Trophoblast cell (in vitro differentiated cells and primary cell): Measurements from ENCODE around the gene TNS3.
A peak's percentile ranks its signal among the peaks of the same experiment; 100 is the strongest.

Experiments
- DNase-seq, 2 donors: peaks; one replicate each; pipeline ENCODE4 v3.0.0-alpha.2; 2016
- H2AFZ ChIP-seq: 2 replicates; pipeline ENCODE4 v1.6.1; 2013; ENCODE audit warnings: low read length, moderate library complexity, mild to moderate bottlenecking; ENCODE audit not compliant: insufficient read depth, poor library complexity
- H2AK5ac ChIP-seq: 2 replicates; pipeline ENCODE4 v1.6.1; 2013; ENCODE audit warnings: mild to moderate bottlenecking, low read length
- H2BK120ac ChIP-seq: 2 replicates; pipeline ENCODE4 v1.6.1; 2013; ENCODE audit warnings: low read length, mild to moderate bottlenecking, moderate library complexity; ENCODE audit not compliant: insufficient read depth, poor library complexity
- H2BK12ac ChIP-seq: 2 replicates; pipeline ENCODE4 v1.6.1; 2013; ENCODE audit warnings: mild to moderate bottlenecking, low read length, moderate library complexity
- H2BK5ac ChIP-seq: 2 replicates; pipeline ENCODE4 v1.6.1; 2013; ENCODE audit warnings: low read length, low read depth, moderate library complexity, mild to moderate bottlenecking; ENCODE audit not compliant: poor library complexity
- H3K14ac ChIP-seq: 2 replicates; pipeline ENCODE4 v1.6.1; 2013; ENCODE audit warnings: mild to moderate bottlenecking, low read length
- H3K18ac ChIP-seq: 2 replicates; pipeline ENCODE4 v1.6.1; 2013; ENCODE audit warnings: mild to moderate bottlenecking, low read length
- H3K23ac ChIP-seq: 2 replicates; pipeline ENCODE4 v1.6.1; 2013; ENCODE audit warnings: low read length
- H3K27ac ChIP-seq: 2 replicates; pipeline ENCODE4 v1.5.1; 2013; ENCODE audit warnings: low read depth, mild to moderate bottlenecking, inconsistent platforms, low read length, moderate library complexity
- H3K27me3 ChIP-seq: 2 replicates; pipeline ENCODE4 v1.6.1; 2013; ENCODE audit warnings: inconsistent platforms, mild to moderate bottlenecking, low read length, moderate library complexity; ENCODE audit not compliant: insufficient read depth
- H3K36me3 ChIP-seq, 2 experiments: 1 replicate in 1 of 2; 2 replicates in 1 of 2; pipeline ENCODE4 v1.6.1; 2013; ENCODE audit warnings: low read length in 2 of 2, mild to moderate bottlenecking in 2 of 2, moderate library complexity in 1 of 2; ENCODE audit not compliant: insufficient read depth in 2 of 2, control insufficient read depth in 1 of 2
- H3K4ac ChIP-seq: 2 replicates; pipeline ENCODE4 v1.6.1; 2013; ENCODE audit warnings: low read depth, mild to moderate bottlenecking, low read length, moderate library complexity
- H3K4me1 ChIP-seq, 2 experiments: 1 replicate in 1 of 2; 2 replicates in 1 of 2; pipeline ENCODE4 v1.6.1; 2013; ENCODE audit warnings: low read length in 2 of 2, mild to moderate bottlenecking in 2 of 2, moderate library complexity in 1 of 2; ENCODE audit not compliant: insufficient read depth in 2 of 2, control insufficient read depth in 1 of 2
- H3K4me2 ChIP-seq: 2 replicates; pipeline ENCODE4 v1.6.1; 2013; ENCODE audit warnings: inconsistent platforms, mild to moderate bottlenecking, low read length, moderate library complexity
- H3K4me3 ChIP-seq: 2 replicates; pipeline ENCODE4 v1.5.1; 2013; ENCODE audit warnings: mild to moderate bottlenecking, low read depth, low read length, inconsistent platforms
- H3K79me1 ChIP-seq: one replicate; pipeline ENCODE4 v1.6.1; 2013; ENCODE audit warnings: low read length
- H3K79me2 ChIP-seq: 2 replicates; pipeline ENCODE4 v1.6.1; 2013; ENCODE audit warnings: low read length, mild to moderate bottlenecking; ENCODE audit not compliant: control insufficient read depth, insufficient read depth, poor library complexity
- H3K9ac ChIP-seq: 2 replicates; pipeline ENCODE4 v1.6.1; 2013; ENCODE audit warnings: mild to moderate bottlenecking, low read length
- H3K9me3 ChIP-seq: 2 replicates; pipeline ENCODE4 v1.6.1; 2013; ENCODE audit warnings: low read depth, mild to moderate bottlenecking, control low read depth, inconsistent platforms, low read length; ENCODE audit not compliant: insufficient read depth
- H4K12ac ChIP-seq: 2 replicates; pipeline ENCODE4 v1.6.1; 2013; ENCODE audit warnings: low read depth, mild to moderate bottlenecking, low read length, moderate library complexity
- H4K8ac ChIP-seq: 2 replicates; pipeline ENCODE4 v1.6.1; 2013; ENCODE audit warnings: low read depth, mild to moderate bottlenecking, low read length, moderate library complexity
- H4K91ac ChIP-seq: one replicate; pipeline ENCODE4 v1.6.1; 2013; ENCODE audit warnings: low read depth, mild to moderate bottlenecking, low read length, moderate library complexity
- WGBS: extraction: QIAGEN DNeasy Blood & Tissue Kit; methylation state at CpG from one replicate; pipeline ENCODE4 v1.1.7; 2013; ENCODE audit warnings: missing lambda C conversion rate; ENCODE audit not compliant: insufficient read length, insufficient coverage; ENCODE audit errors: extremely low coverage; 5-methylcytosine and 5-hydroxymethylcytosine counted together

Gene TNS3

GRCh38 chr7:47375121-47375938 is 206.6 kb downstream of the TNS3 start:
- Histone ChIP-seq H3K79me2 (no peaks in the 10 kb centered on the region), H3K9me3 (peaks cover 2% of the 10 kb centered on the region), H3K4me1 (peaks cover 12 to 16% of the 10 kb centered on the region in 2 experiments), H2BK12ac (no peak overlapping the region), H4K8ac (no peak overlapping the region), H3K9ac (no peak overlapping the region), H3K36me3 (peaks cover 44 to 64% of the 10 kb centered on the region in 2 experiments), H3K23ac (no peak overlapping the region), H3K4me3 (no peak overlapping the region), H3K79me1 (peaks cover 5% of the 10 kb centered on the region), H2BK5ac (no peak overlapping the region), H2AK5ac (no peak overlapping the region), H2AFZ (no peak overlapping the region), H3K4ac (no peak overlapping the region), H4K12ac (no peak overlapping the region), H3K4me2 (no peak overlapping the region), H3K27me3 (no peaks in the 10 kb centered on the region), H3K18ac (no peak overlapping the region), H3K27ac (no peak overlapping the region), H3K14ac (no peak overlapping the region), H2BK120ac (no peak overlapping the region), H4K91ac (no peak overlapping the region)
- no peak for DNase-seq
- no CpG with 5 or more reads among the region's 11 CpGs for WGBS

- Histone ChIP-seq H4K91ac (no peak overlapping the region), H4K12ac (no peak overlapping the region)
- WGBS: no CpG with 5 or more reads among the region's 3 CpGs
These were observed 207.4 kb downstream of the TNS3 start for GRCh38 chr7:47374538-47374937.

GRCh38 chr7:47373871-47374451 is 207.9 kb downstream of the TNS3 start:
- Histone ChIP-seq H3K79me1 (no peaks in the 10 kb centered on the region), H2AK5ac (no peak overlapping the region), H3K27me3 (no peaks in the 10 kb centered on the region), H4K12ac (no peak overlapping the region), H3K4ac (no peak overlapping the region), H3K14ac (no peak overlapping the region), H3K4me1 (peaks cover 5 to 7% of the 10 kb centered on the region in 2 experiments), H3K79me2 (no peaks in the 10 kb centered on the region), H2BK12ac (no peak overlapping the region), H4K91ac (no peak overlapping the region), H3K9ac (no peak overlapping the region), H4K8ac (no peak overlapping the region), H2BK120ac (no peak overlapping the region), H3K18ac (no peak overlapping the region), H3K36me3 (peaks cover 44 to 65% of the 10 kb centered on the region in 2 experiments), H3K9me3 (peaks cover 2% of the 10 kb centered on the region), H3K4me3 (no peak overlapping the region), H3K23ac (no peak overlapping the region), H3K27ac (no peak overlapping the region), H3K4me2 (no peak overlapping the region), H2AFZ (no peak overlapping the region), H2BK5ac (no peak overlapping the region)
- WGBS: no CpG with 5 or more reads among the region's 8 CpGs
- DNase-seq: no peak

More at GRCh38 chr7:47374538-47374937, 207.4 kb downstream of the TNS3 start:
- Histone ChIP-seq H3K79me1 (peaks cover under 1% of the 10 kb centered on the region), H3K4ac (no peak overlapping the region), H2BK12ac (no peak overlapping the region), H3K9me3 (peaks cover 2% of the 10 kb centered on the region), H3K36me3 (peaks cover 40 to 61% of the 10 kb centered on the region in 2 experiments), H3K27me3 (no peaks in the 10 kb centered on the region), H2AFZ (no peak overlapping the region), H3K79me2 (no peaks in the 10 kb centered on the region), H3K27ac (no peak overlapping the region), H3K18ac (peak overlapping the region; percentile 47), H4K8ac (no peak overlapping the region), H2BK5ac (no peak overlapping the region), H3K4me2 (no peak overlapping the region), H3K14ac (no peak overlapping the region), H3K23ac (no peak overlapping the region), H3K4me3 (no peak overlapping the region), H3K9ac (no peak overlapping the region), H2AK5ac (no peak overlapping the region), H2BK120ac (no peak overlapping the region), H3K4me1 (peaks cover 5 to 8% of the 10 kb centered on the region in 2 experiments)
- DNase-seq: no peak

GRCh38 chr7:47371733-47372368 is 210.1 kb downstream of the TNS3 start:
- no peak overlapping the region for H4K91ac ChIP-seq
- H4K8ac ChIP-seq: no peak overlapping the region
- DNase-seq: no peak
- no peak overlapping the region for H2BK12ac ChIP-seq
- H3K27ac ChIP-seq: no peak overlapping the region
- H4K12ac ChIP-seq: no peak overlapping the region
- no peaks in the 10 kb centered on the region for H3K79me2 ChIP-seq
- no peaks in the 10 kb centered on the region for H3K79me1 ChIP-seq
- H3K4ac ChIP-seq: no peak overlapping the region
- H3K4me2 ChIP-seq: no peak overlapping the region
- no peak overlapping the region for H2BK120ac ChIP-seq
- H2AFZ ChIP-seq: no peak overlapping the region
- H3K4me1 ChIP-seq: peaks cover 0 to 4% of the 10 kb centered on the region in 2 experiments
- H3K9me3 ChIP-seq: peaks cover 2% of the 10 kb centered on the region
- peaks cover 53 to 68% of the 10 kb centered on the region in 2 experiments for H3K36me3 ChIP-seq
- no CpG with 5 or more reads among the region's 10 CpGs for WGBS
- H3K23ac ChIP-seq: peak overlapping the region; percentile 60
- peak overlapping the region; percentile 59 for H3K4me3 ChIP-seq
- no peak overlapping the region for H3K18ac ChIP-seq
- H2BK5ac ChIP-seq: no peak overlapping the region
- H2AK5ac ChIP-seq: no peak overlapping the region
- H3K14ac ChIP-seq: no peak overlapping the region
- H3K9ac ChIP-seq: no peak overlapping the region
- no peaks in the 10 kb centered on the region for H3K27me3 ChIP-seq
